ENCODE measurements around the gene PRSS56. TPM values are rescaled to one million over a fixed set of nuclear protein-coding genes. Genes with fewer than 3 reads are reported as not detected.

PRSS56 gene
- total RNA-seq, 6 experiments from 2014 or later, result not detected

DNA sequence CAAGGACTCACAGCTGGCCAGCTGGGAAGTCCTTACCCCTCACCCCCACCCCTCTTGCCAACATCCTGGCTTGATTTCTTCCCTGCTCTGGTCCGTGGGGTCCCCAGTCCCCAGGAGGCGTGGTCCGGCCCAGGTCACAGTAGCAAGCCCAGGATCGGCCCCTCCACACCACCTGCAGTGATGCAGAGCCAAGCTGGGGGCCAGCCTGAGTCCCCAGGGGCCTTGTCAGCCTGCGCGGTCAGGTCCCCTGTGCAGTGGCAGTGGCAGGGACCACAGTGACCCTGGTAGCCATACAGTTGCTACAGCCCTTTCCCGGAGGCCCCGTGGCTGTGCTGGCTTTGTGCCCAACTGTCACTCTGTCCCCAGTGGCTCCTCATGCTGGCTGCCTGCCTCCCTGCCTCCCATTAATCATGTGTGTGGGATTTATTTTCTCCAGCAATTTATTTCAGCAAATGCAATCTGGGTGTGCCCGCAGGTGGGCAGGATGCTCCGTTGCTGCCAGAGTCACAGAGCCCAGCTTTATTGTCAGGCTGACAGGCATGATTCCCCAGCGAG lies 8.8 kb upstream of the PRSS56 start:
- H3K27ac Mint-ChIP-seq, result no peak overlapping the region
- H3K9me3 Mint-ChIP-seq, result no peaks in the 10 kb centered on the region
- no peak for DNase-seq
- no peaks in the 10 kb centered on the region for H3K36me3 Mint-ChIP-seq (ENCODE audit: low read depth)
- no peaks in the 10 kb centered on the region for H3K4me1 Mint-ChIP-seq (ENCODE audit: low read depth)
- no peak overlapping the region for H3K4me3 Mint-ChIP-seq
- H3K27me3 Mint-ChIP-seq (ENCODE audit: insufficient read depth), result peaks cover 32% of the 10 kb centered on the region
- TF ChIP-seq, protein P1, sequence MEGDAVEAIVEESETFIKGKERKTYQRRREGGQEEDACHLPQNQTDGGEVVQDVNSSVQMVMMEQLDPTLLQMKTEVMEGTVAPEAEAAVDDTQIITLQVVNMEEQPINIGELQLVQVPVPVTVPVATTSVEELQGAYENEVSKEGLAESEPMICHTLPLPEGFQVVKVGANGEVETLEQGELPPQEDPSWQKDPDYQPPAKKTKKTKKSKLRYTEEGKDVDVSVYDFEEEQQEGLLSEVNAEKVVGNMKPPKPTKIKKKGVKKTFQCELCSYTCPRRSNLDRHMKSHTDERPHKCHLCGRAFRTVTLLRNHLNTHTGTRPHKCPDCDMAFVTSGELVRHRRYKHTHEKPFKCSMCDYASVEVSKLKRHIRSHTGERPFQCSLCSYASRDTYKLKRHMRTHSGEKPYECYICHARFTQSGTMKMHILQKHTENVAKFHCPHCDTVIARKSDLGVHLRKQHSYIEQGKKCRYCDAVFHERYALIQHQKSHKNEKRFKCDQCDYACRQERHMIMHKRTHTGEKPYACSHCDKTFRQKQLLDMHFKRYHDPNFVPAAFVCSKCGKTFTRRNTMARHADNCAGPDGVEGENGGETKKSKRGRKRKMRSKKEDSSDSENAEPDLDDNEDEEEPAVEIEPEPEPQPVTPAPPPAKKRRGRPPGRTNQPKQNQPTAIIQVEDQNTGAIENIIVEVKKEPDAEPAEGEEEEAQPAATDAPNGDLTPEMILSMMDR (IDR thresholded peaks at IDR 0.05), result no peak

DNA sequence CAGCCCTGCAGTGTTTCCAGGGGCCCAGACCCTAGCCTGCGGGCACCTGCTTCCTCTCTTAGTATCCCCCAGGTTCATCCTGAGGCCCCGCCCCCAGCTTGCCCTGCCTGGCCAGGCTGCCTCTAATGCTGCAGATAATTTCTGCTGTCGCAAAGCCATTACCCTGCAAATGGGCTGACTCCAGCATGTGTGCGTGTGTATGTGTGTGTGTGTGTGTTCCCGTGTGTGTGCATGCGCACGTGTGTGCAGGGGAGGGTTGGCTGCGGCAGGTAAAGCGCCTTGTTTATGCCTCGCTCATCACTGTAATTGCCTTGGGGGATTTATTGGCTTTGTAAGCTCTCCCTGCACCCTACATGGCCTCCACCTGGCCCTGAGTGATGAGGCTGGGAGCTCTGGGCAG lies 7.6 kb upstream of the PRSS56 start:
- Mint-ChIP-seq H3K36me3 (ENCODE audit: low read depth) (no peaks in the 10 kb centered on the region), H3K4me1 (ENCODE audit: low read depth) (no peaks in the 10 kb centered on the region), H3K27ac (no peak overlapping the region), H3K4me3 (no peak overlapping the region), H3K9me3 (no peaks in the 10 kb centered on the region), H3K27me3 (ENCODE audit: insufficient read depth) (peaks cover 36% of the 10 kb centered on the region)
- TF ChIP-seq, protein P1 (IDR thresholded peaks at IDR 0.05), result no peak
- DNase-seq, result no peak

DNA sequence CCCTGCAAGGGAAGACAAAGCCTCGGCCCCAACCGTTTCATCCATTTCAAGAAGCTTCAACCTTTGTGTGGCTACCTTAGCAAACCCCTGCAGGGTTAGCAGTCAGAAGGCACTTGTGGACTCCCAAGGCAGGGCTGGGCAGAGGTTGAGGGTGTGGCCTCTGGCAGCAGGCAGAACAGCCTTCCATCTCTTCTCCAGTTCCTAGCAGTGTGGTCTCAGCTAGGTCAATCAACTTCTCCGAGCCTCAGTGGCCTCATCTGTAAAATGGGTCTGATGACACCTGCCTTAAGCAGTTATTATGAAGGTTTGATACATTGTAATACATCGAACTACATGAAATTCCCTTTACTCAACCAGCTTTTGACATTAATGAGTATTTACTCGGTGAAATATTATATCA lies 6.8 kb upstream of the PRSS56 start:
- Mint-ChIP-seq H3K4me3 (no peak overlapping the region), H3K36me3 (ENCODE audit: low read depth) (no peaks in the 10 kb centered on the region), H3K27me3 (ENCODE audit: insufficient read depth) (peaks cover 36% of the 10 kb centered on the region), H3K9me3 (no peaks in the 10 kb centered on the region), H3K27ac (no peak overlapping the region), H3K4me1 (ENCODE audit: low read depth) (no peaks in the 10 kb centered on the region)
- TF ChIP-seq, protein P1 (IDR thresholded peaks at IDR 0.05), result no peak
- no peak for DNase-seq

DNA sequence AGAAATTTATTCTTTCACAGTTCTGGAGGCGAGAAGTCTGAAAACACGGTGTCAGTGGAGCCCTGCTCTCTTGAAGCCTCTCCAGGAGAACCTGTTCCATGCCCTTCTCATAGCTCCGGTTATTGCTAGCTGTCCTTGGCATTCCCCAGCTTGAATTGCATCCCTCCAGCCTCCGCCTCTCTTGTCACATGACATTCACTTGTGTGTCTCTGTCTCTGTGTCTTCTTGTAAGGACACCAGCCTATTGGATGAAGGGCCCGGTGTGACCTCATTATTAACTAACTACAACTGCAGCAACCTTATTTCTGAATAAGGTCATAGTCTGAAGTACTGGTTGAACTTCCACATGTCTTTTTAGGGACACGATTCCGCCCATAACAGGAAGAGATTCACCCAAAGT lies 4.5 kb upstream of the PRSS56 start:
- H3K4me3 Mint-ChIP-seq, result no peak overlapping the region
- H3K36me3 Mint-ChIP-seq (ENCODE audit: low read depth), result no peaks in the 10 kb centered on the region
- H3K27ac Mint-ChIP-seq, result no peak overlapping the region
- no peaks in the 10 kb centered on the region for H3K9me3 Mint-ChIP-seq
- H3K4me1 Mint-ChIP-seq (ENCODE audit: low read depth), result no peaks in the 10 kb centered on the region
- TF ChIP-seq, protein P1 (IDR thresholded peaks at IDR 0.05), result no peak
- H3K27me3 Mint-ChIP-seq (ENCODE audit: insufficient read depth), result peaks cover 48% of the 10 kb centered on the region
- DNase-seq, result no peak

DNA sequence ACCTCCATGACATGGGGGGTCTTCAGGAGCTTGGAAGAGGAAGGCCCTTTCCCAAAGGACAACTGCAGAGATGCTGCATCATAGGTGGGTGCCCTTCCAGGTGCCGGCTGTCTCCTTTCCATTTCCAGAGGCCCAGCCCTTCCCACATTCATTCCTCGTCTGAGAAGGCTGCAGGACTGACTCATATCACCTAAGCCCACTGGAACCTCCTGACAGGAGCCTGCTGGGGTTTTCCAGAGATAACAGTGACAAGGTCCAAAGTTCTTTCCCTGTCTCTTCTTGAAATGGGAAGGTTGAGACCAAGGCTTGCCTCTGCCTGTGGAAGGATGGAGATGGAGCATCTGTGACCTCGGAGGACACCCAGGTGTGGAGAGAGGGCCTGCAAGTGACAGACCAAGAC lies 3.6 kb upstream of the PRSS56 start:
- Mint-ChIP-seq H3K27ac (no peak overlapping the region), H3K4me1 (ENCODE audit: low read depth) (no peaks in the 10 kb centered on the region), H3K4me3 (no peak overlapping the region), H3K9me3 (no peaks in the 10 kb centered on the region), H3K36me3 (ENCODE audit: low read depth) (no peaks in the 10 kb centered on the region), H3K27me3 (ENCODE audit: insufficient read depth) (peaks cover 48% of the 10 kb centered on the region)
- TF ChIP-seq, protein P1 (IDR thresholded peaks at IDR 0.05), result no peak
- no peak for DNase-seq

DNA sequence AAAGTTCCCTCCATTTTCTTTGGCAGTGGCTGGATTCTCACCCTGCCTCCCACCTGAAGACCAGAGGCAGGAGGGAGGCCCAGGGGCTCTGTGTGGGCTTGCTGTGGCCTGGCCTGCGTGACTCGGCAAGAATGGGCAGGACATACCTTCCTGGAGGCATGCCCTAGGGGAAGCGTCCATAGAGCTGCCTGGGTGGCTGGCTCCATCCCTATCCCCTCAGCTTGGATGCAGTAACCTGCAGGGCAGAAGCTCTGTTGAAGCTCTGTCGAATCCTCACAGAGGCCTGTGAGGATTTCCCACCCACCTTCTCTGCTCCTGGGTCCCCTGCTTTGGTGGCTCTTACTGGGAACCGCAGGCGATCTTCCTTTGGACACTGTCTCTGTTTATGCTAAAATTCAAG lies 1.3 kb upstream of the PRSS56 start:
- H3K4me3 Mint-ChIP-seq, result no peak overlapping the region
- H3K4me1 Mint-ChIP-seq (ENCODE audit: low read depth), result no peaks in the 10 kb centered on the region
- peaks cover 43% of the 10 kb centered on the region for H3K27me3 Mint-ChIP-seq (ENCODE audit: insufficient read depth)

More for the DNA sequence above, 1.3 kb upstream of the PRSS56 start:
- DNase-seq, result no peak
- Mint-ChIP-seq H3K36me3 (ENCODE audit: low read depth) (no peaks in the 10 kb centered on the region), H3K27ac (no peak overlapping the region), H3K9me3 (no peaks in the 10 kb centered on the region)
- TF ChIP-seq, protein P1 (IDR thresholded peaks at IDR 0.05), result no peak
